Measurements from ENCODE around the gene SLC26A1.
"Not testable (repeated sequence)": the region's sequence is repeated elsewhere in the genome, so short reads cannot be mapped to it uniquely, and the experiment has no call there.

Gene SLC26A1

GRCh38 chr4:987624-988513, 5.3 kb downstream of the SLC26A1 start:
- no peaks in the 10 kb centered on the region for H3K4me1 ChIP-seq (ENCODE audit: control insufficient read depth, insufficient read depth, low read length, poor library complexity, severe bottlenecking)

GRCh38 chr4:986879-987623, 6.2 kb downstream of the SLC26A1 start, which contains the start of gene IDUA:
Gene IDUA, plus strand, starts transcription at chr4:987044. Its CDS starts 41 bp downstream, at chr4:987085.
- 3 to 4% methylated on average over 52 to 65 of the region's 69 CpGs for WGBS, 2 experiments (ENCODE audit: insufficient coverage in 2 of 2)
- H3K4me1 ChIP-seq (ENCODE audit: control insufficient read depth, insufficient read depth, low read length, poor library complexity, severe bottlenecking): no peaks in the 10 kb centered on the region
- peak within 1 kb of the TSS; percentile 49 for H3K4me3 ChIP-seq (ENCODE audit: extremely low read depth, insufficient read depth, low read length, poor library complexity, severe bottlenecking)

More at GRCh38 chr4:987624-988513, 5.3 kb downstream of the SLC26A1 start:
- H3K27ac ChIP-seq (ENCODE audit: low read depth, low read length, severe bottlenecking): no peak overlapping the region
- 84 to 87% methylated on average over 29 to 33 of the region's 37 CpGs for WGBS, 2 experiments (ENCODE audit: insufficient coverage in 2 of 2)
- peak overlapping the region; percentile 49 for H3K4me3 ChIP-seq (ENCODE audit: extremely low read depth, insufficient read depth, low read length, poor library complexity, severe bottlenecking)
- H3K36me3 ChIP-seq (ENCODE audit: control insufficient read depth, insufficient read depth, low read length): no peaks in the 10 kb centered on the region
- H3K9me3 ChIP-seq (ENCODE audit: control insufficient read depth, low read length): no peaks in the 10 kb centered on the region

GRCh38 chr4:986428-986878, 6.8 kb downstream of the SLC26A1 start:
- Histone ChIP-seq H3K9me3 (ENCODE audit: control insufficient read depth, low read length) (no peaks in the 10 kb centered on the region), H3K27ac (ENCODE audit: low read depth, low read length, severe bottlenecking) (no peak overlapping the region), H3K4me3 (ENCODE audit: extremely low read depth, insufficient read depth, low read length, poor library complexity, severe bottlenecking) (peak overlapping the region; percentile 49), H3K36me3 (ENCODE audit: control insufficient read depth, insufficient read depth, low read length) (no peaks in the 10 kb centered on the region), H3K4me1 (ENCODE audit: control insufficient read depth, insufficient read depth, low read length, poor library complexity, severe bottlenecking) (no peaks in the 10 kb centered on the region)
- 8 to 22% methylated on average over 10 to 14 of the region's 14 CpGs for WGBS, 2 experiments (ENCODE audit: insufficient coverage in 2 of 2)

More at GRCh38 chr4:986879-987623, 6.2 kb downstream of the SLC26A1 start, which contains the start of gene IDUA:
- no peak within 1 kb of the TSS for H3K27ac ChIP-seq (ENCODE audit: low read depth, low read length, severe bottlenecking)
- H3K9me3 ChIP-seq (ENCODE audit: control insufficient read depth, low read length): no peaks in the 10 kb centered on the region
- no peaks in the 10 kb centered on the region for H3K36me3 ChIP-seq (ENCODE audit: control insufficient read depth, insufficient read depth, low read length)

- WGBS, 2 experiments (ENCODE audit: insufficient coverage in 2 of 2): 11 to 14% methylated on average over 18 of the region's 23 CpGs
- Histone ChIP-seq H3K27ac (ENCODE audit: low read depth, low read length, severe bottlenecking) (no peak overlapping the region), H3K4me1 (ENCODE audit: control insufficient read depth, insufficient read depth, low read length, poor library complexity, severe bottlenecking) (peaks cover 4% of the 10 kb centered on the region), H3K4me3 (ENCODE audit: extremely low read depth, insufficient read depth, low read length, poor library complexity, severe bottlenecking) (no peak overlapping the region), H3K36me3 (ENCODE audit: control insufficient read depth, insufficient read depth, low read length) (no peaks in the 10 kb centered on the region), H3K9me3 (ENCODE audit: control insufficient read depth, low read length) (no peaks in the 10 kb centered on the region)
These were observed 7.9 kb downstream of the SLC26A1 start for GRCh38 chr4:985123-985830.

- H3K27ac ChIP-seq (ENCODE audit: low read depth, low read length, severe bottlenecking): no peak overlapping the region
- no peaks in the 10 kb centered on the region for H3K9me3 ChIP-seq (ENCODE audit: control insufficient read depth, low read length)
- 86 to 88% methylated on average over 11 to 13 of the region's 15 CpGs for WGBS, 2 experiments (ENCODE audit: insufficient coverage in 2 of 2)
- H3K4me1 ChIP-seq (ENCODE audit: control insufficient read depth, insufficient read depth, low read length, poor library complexity, severe bottlenecking): peaks cover 10% of the 10 kb centered on the region
- no peaks in the 10 kb centered on the region for H3K36me3 ChIP-seq (ENCODE audit: control insufficient read depth, insufficient read depth, low read length)
- H3K4me3 ChIP-seq (ENCODE audit: extremely low read depth, insufficient read depth, low read length, poor library complexity, severe bottlenecking): no peak overlapping the region
These were observed 8.7 kb downstream of the SLC26A1 start for GRCh38 chr4:984336-985054.

GRCh38 chr4:982814-983213, 10.4 kb downstream of the SLC26A1 start:
- no peaks in the 10 kb centered on the region for H3K36me3 ChIP-seq (ENCODE audit: control insufficient read depth, insufficient read depth, low read length)
- H3K9me3 ChIP-seq (ENCODE audit: control insufficient read depth, low read length): no peaks in the 10 kb centered on the region
- peaks cover 17% of the 10 kb centered on the region for H3K4me1 ChIP-seq (ENCODE audit: control insufficient read depth, insufficient read depth, low read length, poor library complexity, severe bottlenecking)
- H3K4me3 ChIP-seq (ENCODE audit: extremely low read depth, insufficient read depth, low read length, poor library complexity, severe bottlenecking): no peak overlapping the region
- H3K27ac ChIP-seq (ENCODE audit: low read depth, low read length, severe bottlenecking): no peak overlapping the region
- WGBS, 2 experiments (ENCODE audit: insufficient coverage in 2 of 2): 96 to 98% methylated on average over 13 to 15 of the region's 15 CpGs

GRCh38 chr4:982291-982690, 10.9 kb downstream of the SLC26A1 start:
- no peaks in the 10 kb centered on the region for H3K36me3 ChIP-seq (ENCODE audit: control insufficient read depth, insufficient read depth, low read length)
- 93% methylated on average over 17 of the region's 17 CpGs for WGBS, 2 experiments (ENCODE audit: insufficient coverage in 2 of 2)
- H3K4me1 ChIP-seq (ENCODE audit: control insufficient read depth, insufficient read depth, low read length, poor library complexity, severe bottlenecking): peaks cover 17% of the 10 kb centered on the region
- H3K4me3 ChIP-seq (ENCODE audit: extremely low read depth, insufficient read depth, low read length, poor library complexity, severe bottlenecking): no peak overlapping the region
- no peak overlapping the region for H3K27ac ChIP-seq (ENCODE audit: low read depth, low read length, severe bottlenecking)
- H3K9me3 ChIP-seq (ENCODE audit: control insufficient read depth, low read length): no peaks in the 10 kb centered on the region

GRCh38 chr4:978957-979701, 14.1 kb downstream of the SLC26A1 start:
- Histone ChIP-seq H3K4me1 (ENCODE audit: control insufficient read depth, insufficient read depth, low read length, poor library complexity, severe bottlenecking) (peaks cover 17% of the 10 kb centered on the region), H3K9me3 (ENCODE audit: control insufficient read depth, low read length) (peaks cover 1% of the 10 kb centered on the region), H3K27ac (ENCODE audit: low read depth, low read length, severe bottlenecking) (peak overlapping the region; percentile 63), H3K36me3 (ENCODE audit: control insufficient read depth, insufficient read depth, low read length) (no peaks in the 10 kb centered on the region), H3K4me3 (ENCODE audit: extremely low read depth, insufficient read depth, low read length, poor library complexity, severe bottlenecking) (no peak overlapping the region)
- 48 to 51% methylated on average over 11 to 15 of the region's 20 CpGs for WGBS, 2 experiments (ENCODE audit: insufficient coverage in 2 of 2)

GRCh38 chr4:976016-976415, 17.2 kb downstream of the SLC26A1 start:
- WGBS, 2 experiments (ENCODE audit: insufficient coverage in 2 of 2): 100% methylated on average over 3 to 4 of the region's 25 CpGs
- H3K4me1 ChIP-seq (ENCODE audit: control insufficient read depth, insufficient read depth, low read length, poor library complexity, severe bottlenecking): peaks cover 17% of the 10 kb centered on the region

More at GRCh38 chr4:976016-976415, 17.2 kb downstream of the SLC26A1 start:
- H3K27ac ChIP-seq (ENCODE audit: low read depth, low read length, severe bottlenecking); H3K9me3 ChIP-seq (ENCODE audit: control insufficient read depth, low read length); H3K4me3 ChIP-seq (ENCODE audit: extremely low read depth, insufficient read depth, low read length, poor library complexity, severe bottlenecking); H3K36me3 ChIP-seq (ENCODE audit: control insufficient read depth, insufficient read depth, low read length): not testable (repeated sequence)

Data from mesodermal cell (in vitro differentiated cells).